ENCODE results near the gene KCNK7.

The KCNK7 gene

DNA sequence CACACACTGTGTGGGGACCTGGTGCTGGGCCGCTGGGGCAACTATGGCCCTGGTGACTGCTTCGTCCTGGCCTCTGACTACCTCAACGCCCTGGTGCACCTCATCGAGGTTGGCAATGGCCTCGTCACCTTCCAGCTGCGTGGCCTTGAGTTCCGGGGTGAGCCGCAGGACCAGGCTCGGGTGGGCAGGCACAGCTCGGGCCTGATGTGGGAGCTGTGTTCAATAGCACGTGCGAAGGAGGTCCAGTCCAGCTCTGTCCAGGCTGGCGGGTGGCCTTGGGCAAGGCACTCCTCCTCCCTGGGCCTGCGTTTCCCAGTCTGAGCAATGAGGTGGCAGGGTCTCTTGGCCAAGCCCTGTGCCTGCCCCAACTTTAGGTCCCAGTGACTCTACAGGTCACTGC, 34.0 kb upstream of the KCNK7 start:
- in situ Hi-C loops (cut with MboI; ENCODE audit: low sequenced_read_pairs), result no loop called here

- in situ Hi-C loops (cut with MboI; ENCODE audit: low sequenced_read_pairs), result no loop called here
Measured at GRCh38 chr11:65627202-65627601, 31.6 kb upstream of the KCNK7 start.

DNA sequence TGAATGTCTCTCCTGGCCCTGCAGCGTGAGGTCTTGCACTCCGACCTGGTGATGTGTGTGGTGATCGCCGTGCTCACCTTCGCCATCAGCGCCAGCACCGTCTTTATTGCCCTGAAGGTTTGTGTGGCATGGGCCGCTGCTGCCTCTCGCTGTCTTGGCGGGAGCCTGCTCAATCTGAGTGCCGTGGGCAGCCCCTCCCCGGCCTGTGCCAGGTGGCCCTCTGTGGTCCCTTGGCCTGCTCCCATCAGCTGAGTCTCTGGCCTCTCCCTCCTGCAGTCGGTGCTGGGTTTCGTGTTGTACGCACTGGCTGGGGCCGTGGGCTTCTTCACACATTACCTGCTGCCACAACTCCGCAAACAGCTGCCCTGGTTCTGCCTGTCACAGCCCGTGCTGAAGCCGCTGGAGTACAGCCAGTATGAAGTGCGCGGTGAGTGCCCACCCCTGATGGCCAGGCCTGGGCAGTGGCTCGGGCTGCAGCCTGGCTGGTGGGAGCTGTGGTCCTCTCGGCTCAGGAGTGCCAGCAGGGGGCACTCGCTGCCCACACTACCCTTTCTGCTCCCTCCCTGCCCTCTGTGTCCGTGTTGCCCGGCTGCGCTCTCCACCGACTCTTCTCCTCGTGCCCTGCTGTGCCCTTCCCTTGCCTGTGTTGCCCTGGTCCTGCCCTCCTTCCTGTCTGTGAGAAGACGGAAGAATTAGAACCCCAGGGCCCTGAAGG, 30.2 kb upstream of the KCNK7 start:
- in situ Hi-C loops (cut with MboI; ENCODE audit: low sequenced_read_pairs), result no loop called here

DNA sequence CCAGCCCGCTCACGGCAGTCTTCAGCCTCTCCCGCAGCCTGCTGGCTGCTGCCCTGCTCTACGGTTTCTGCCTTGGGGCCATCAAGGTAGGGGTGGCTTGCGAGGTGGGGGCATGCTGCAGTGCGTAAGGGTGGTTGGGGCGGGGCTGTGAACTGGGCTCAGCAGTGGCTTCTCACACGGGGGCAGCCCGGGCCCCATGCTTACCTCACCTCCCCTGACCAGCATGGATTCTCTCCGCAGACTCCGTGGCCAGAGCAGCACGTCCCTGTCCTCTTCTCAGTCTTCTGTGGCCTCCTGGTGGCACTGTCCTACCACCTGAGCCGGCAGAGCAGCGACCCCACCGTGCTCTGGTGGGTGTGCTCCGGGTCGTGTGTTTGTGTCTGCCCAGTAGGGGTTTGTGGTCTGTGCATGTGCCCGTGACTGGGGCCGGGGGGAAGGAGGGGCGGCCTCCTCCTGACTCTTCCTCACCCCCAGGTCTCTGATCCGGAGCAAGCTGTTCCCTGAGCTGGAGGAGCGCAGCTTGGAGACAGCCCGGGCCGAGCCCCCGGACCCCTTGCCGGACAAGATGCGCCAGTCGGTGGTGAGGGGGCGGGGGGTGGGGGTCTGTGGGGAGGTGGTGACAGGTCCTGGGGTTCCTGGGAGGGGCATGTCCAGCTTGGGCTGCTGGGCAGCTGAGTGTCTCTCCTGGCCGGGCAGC, 29.5 kb upstream of the KCNK7 start:
- in situ Hi-C loops (cut with MboI; ENCODE audit: low sequenced_read_pairs), result no loop called here

DNA sequence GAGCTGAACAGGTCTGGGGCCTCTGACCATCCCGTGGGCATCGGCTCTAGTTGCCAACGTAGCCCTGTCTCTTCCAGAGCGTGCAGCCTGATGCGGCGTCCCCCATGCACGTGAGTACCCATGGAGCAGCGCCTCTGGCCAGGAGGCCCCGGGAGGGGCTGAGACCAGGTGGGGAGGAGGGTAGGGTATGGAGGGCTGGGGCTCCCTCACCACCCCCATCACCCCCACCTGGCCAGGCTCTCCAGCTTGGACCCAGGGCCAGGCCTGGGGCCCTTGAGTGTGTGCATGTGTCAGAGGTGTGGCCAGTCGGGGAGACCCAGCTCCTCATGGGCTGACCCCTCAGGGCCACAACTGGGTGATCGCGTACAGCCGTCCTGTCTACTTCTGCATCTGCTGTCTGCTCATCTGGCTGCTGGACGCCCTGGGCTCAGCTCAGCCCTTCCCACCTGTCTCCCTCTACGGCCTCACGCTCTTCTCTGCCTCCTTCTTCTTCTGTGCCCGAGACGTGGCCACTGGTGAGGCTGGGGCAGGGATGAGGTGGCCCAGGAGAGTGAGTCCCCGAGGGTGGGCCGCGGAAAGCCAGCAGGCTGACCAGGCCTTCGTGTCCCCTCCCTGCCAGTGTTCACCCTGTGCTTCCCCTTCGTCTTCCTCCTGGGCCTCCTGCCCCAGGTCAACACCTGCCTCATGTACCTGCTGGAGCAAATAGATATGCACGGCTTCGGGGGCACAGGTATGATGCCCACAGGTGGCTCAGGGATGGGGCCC, 28.4 kb upstream of the KCNK7 start:
- in situ Hi-C loops (cut with MboI; ENCODE audit: low sequenced_read_pairs), result no loop called here

- in situ Hi-C loops (cut with MboI; ENCODE audit: low sequenced_read_pairs), result no loop called here
Measured at GRCh38 chr11:65623177-65623576, 27.6 kb upstream of the KCNK7 start.

DNA sequence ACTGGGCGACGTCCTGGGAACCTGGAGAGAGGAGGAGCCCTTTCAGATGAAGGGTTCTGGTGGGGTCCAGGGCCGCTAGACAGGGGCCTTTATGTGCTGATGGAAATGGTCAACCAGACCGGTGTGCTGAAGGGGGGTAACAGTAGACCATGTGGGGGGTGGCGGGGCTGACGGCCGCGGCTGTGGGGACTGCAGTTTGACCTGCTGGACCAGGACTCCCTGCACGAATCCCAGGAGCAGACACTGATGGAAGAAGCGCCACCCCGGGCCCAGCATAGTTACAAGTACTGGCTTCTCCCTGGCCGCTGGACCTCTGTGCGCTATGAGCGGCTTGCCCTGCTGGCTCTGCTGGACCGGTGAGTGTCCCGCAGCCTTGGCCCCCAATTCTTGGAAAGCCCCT, 26.4 kb upstream of the KCNK7 start:
- in situ Hi-C loops (cut with MboI; ENCODE audit: low sequenced_read_pairs), result no loop called here

DNA sequence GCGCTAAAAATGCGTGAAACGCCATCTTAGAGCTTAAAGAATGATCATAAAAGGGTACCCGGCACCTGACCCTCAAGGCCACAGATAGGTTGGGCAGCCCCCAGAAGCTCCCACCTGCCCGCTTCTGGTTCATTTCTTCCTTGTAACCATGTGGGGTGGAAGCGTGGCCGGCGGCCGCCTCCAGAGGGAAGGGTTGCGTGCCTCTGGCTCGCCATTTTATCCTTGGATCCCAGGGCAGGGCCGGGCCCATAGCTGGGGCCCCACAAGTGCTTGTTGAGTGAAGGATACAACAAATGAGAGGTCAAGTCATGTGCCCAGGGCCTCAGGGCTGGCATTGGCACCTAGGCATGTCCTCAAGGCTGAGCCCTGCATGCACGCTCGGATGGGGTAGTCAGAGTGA, 25.9 kb upstream of the KCNK7 start:
- in situ Hi-C loops (cut with MboI; ENCODE audit: low sequenced_read_pairs), result no loop called here

DNA sequence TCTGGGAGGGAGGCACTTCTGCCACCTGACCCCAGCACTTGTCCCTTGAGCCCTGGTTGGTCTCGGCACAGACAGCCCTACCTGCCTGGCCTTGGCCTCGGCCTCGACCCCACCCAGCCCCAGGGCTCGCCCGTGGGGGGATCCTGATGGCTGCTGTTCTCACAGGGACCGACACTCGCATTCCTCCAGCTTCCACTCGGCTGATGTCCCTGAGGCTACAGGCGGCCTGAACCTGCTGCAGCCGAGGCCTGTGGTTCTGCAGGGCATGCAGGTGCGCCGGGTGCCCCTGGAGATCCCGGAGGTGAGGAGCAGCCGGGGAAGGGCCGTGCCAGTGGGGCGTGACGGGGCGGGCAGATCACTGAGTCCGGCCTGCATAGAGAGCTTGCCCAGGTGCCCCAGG, 25.1 kb upstream of the KCNK7 start:
- in situ Hi-C loops (cut with MboI; ENCODE audit: low sequenced_read_pairs), result no loop called here

- in situ Hi-C loops (cut with MboI; ENCODE audit: low sequenced_read_pairs), result no loop called here
Measured at GRCh38 chr11:65619281-65619928, 23.8 kb upstream of the KCNK7 start.

- in situ Hi-C loops (cut with MboI; ENCODE audit: low sequenced_read_pairs), result no loop called here
Measured at GRCh38 chr11:65618763-65619162, 23.2 kb upstream of the KCNK7 start.

- in situ Hi-C loops (cut with MboI; ENCODE audit: low sequenced_read_pairs), result no loop called here
Measured at GRCh38 chr11:65617990-65618751, 22.6 kb upstream of the KCNK7 start.

- in situ Hi-C loops (cut with MboI; ENCODE audit: low sequenced_read_pairs), result no loop called here
Measured at GRCh38 chr11:65617136-65617850, 21.7 kb upstream of the KCNK7 start.

DNA sequence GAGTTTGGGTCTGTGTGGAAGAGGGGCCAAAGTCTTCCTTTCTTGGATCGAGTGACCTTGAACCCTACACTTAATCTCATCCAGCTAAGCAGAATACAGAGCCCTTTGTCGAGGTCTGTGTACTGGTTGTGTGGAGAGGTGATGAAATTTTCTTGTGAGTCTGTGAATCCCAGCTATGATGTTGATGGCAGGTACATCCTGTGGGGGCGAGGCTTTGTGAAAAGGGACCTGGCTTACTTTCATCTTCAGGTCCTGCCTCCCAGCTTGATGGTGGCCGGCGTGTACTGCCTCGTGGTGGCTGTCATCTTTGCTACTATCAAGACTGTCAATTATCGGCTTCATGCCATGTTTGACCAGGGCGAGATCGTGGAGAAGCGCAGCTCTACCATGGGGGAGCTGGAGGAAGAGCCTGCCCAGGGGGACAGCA, 21.0 kb upstream of the KCNK7 start:
- in situ Hi-C loops (cut with MboI; ENCODE audit: low sequenced_read_pairs), result no loop called here

DNA sequence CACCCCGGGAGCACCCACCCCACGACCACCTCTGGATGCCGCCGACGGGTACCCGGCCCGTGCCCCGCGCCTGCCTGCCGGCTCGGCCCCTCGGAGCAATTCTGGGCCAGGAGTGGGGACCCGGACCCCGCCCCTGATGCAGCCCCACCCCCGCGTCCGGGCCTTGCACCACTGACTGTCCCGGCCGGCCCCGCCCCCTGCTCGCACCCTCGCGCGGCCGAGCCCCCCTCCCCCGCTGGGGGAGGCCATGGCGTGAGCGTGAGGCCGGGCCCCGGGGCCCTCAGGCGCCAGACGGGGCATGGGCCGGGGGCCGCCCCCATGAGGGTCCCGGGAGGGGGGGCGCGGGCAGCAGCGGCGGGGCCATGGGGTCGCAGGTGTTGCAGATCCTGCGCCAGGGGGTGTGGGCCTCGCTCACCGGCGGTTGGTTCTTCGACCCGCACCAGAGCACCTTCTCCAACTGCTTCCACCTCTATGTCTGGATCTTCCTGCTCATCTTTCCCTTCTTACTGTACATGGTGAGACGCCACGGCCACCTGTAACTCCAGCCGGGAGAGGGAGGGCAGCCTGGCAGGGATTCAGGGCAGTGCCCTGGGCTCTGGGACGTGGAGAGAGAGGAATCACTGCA, 20.5 kb upstream of the KCNK7 start:
- in situ Hi-C loops (cut with MboI; ENCODE audit: low sequenced_read_pairs), result no loop called here

- in situ Hi-C loops (cut with MboI; ENCODE audit: low sequenced_read_pairs), result no loop called here
Measured at GRCh38 chr11:65615229-65615949, 19.8 kb upstream of the KCNK7 start, which contains the start of gene PCNX3. Gene PCNX3 (plus strand): TSS chr11:65615776. CDS start chr11:65616312, 536 bp downstream.

DNA sequence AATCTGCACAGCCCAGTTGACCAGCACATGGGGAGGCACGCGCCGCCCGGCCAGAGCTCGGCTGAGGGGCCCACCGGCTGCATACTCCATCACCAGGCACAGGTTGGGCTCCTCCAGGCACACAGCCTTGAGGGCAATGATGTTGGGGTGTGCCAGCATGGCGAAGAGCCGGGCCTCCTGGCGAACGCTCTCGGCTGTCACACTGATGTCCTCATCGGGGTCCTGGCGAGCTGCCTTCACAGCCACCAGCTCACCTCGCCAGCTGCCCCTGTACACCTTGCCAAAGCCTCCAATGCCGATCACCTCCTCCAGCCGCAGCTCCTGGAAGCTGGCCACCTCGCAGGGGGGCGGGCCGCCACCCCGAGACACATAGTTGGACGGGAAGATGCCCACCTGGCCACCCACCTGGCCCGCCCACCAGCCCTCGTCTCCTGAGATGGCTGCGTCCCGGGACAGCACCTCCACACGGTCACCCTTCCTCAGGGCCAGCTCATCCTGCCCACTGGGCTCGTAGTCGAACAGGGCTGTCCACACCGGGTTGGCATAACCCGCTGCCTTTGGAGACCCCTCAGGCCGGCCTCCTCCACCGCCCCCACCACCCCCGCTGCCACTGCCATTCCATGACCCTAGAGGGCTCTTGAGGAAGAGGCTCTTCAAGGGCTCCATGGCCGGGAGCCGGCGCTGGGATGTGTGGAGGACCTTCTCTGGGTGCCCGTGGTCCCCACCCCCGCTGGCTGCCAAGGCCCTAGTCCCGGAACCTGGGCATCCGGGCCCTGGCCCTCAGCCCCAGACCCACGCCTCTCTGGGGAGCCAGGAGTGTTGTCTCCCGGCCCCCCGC, 17.7 kb upstream of the KCNK7 start:
- in situ Hi-C loops (cut with MboI; ENCODE audit: low sequenced_read_pairs), result no loop called here

GRCh38 chr11:65612691-65613090, 17.1 kb upstream of the KCNK7 start:
- in situ Hi-C loops (cut with MboI; ENCODE audit: low sequenced_read_pairs), result no loop called here
